Measurements from ENCODE around the gene LARGE2.

LARGE2 gene

DNA sequence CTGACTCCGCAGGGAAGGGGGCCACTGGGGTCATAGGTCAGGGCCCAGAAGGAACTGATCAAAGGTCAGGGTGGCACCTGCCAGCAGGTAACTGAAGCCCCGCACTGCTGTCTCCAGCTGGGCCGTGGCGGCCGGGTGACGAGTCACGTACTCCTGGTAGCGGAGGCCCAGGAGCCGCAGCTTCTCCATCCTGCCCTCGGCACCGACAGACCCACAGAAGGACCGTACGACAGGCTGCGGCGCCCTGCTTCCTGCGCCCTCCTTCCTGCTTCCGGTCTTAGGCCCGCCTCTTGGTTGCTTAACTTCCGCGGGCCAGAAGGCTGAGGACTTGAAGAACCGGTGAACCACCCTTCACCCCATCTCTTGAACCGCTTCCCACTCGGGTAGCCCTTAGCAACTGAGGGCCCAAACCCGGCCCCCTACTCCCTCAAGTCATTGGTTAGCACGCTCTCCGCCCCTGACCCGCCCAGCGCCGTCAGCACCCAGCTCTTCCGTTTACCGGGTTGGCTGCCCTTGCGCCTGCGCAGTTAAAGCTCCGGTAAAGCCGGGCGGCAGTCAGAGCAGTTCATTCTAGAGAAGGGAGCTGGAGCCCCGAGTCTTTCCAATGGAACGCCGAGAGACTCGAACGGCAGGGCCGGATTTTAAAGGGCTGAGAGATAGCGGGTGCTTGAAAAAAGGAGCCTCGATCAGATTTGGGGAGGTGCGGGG lies 4.7 kb upstream of the LARGE2 start, which contains the start of gene PEX16:
TSS of gene PEX16 (minus strand) at position 255 of the 708 bp plus-strand sequence. CDS start at position 189, 66 bp downstream.
- DNase-seq, result peak; percentile 98

DNA sequence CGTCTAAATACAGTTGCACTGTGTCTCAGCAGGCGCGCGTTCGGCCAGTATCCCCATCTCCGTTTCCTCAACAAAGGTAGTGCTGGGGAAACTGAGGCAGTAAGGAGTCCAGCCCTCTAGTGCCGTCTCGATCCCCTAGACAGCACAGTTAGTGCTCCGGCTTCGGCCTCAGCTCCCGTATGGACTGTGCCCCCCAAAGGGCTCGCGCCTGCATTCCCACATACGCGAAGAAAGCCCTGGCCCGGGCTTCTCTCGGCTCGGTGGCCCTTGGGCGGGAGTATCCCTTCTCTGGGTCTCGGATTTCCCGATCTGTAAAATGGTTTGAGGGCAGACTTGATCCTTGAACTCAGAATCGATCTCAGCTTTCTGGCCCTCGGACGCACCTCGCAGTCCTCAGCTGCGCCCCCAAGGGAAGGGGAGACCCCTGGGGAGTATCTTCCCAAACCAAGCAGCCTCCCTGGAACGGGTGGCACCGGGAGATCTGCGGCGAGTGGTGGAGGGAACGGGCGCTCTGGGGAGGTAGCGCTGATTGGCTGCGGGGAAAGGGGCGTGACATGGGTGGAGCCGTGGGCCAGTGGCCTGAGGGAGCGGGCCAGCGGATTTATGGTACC lies 4.0 kb upstream of the LARGE2 start:
- peak; percentile 65 for DNase-seq

DNA sequence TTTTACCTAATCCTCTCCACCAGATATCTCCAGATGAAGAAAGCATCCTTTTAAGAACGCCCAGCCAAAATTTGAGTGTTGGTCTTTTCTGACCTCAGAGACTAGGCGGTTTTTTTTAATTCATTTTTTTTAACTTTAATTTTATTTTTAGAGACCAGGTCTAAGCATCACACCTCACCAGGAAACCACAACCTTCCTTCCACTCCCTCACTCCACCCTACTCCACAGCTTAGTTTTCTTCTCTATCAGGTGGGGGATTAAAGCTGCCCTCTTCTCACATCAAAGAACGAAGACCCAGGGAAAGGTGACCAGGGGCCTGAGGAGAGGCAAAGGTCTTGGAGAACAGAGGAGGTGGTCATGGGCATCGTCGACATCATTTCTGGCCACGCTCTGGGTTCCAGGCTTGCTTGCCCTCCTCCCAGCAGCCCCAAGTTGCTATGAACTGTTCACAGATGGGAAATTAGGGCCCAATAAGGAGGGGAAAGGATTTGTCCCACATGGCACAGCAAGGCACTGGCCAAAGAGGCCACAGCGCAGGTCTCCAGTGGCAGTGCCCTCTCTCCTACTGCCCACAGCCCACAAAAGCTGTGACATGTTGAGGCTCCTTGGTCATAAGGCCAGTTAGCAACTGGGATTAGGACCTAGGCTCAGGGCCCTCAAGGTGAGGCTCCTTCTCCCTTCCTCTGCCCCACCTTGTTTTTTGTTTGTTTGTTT lies 3.3 kb upstream of the LARGE2 start:
- no peak for DNase-seq

DNA sequence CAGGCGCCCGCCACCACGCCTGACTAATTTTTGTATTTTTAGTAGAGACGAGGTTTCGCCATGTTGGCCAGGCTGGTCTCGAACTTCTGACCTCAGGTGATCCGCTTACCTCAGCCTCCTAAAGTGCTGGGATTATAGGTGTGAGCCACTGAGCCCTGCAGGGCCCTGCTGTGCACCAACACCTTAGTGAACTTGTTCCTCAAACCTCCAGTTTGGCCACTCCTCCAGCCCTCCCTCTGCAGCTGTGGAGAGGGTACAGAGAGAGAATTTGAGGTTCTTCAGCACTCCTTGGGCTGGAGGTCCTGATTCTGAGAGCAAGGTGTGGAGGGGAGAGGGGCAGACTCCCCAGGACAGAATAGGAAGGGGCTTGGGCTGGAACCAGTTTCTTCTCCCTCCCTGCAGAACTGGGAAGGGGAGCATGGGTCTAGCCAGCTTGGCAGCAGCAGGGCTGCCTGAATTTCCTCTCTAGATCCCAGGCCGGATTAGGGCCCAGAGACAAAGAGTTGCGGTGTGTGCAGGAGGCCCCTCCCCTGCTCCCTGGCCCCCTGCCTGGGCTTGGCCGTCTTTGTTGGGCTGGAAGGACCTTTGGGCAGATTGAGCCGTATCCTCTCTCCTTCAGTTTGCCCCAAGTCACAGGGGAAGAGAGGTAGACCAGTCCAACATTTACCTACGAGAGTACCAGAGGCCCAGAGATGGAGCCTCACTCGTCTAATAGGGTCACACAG lies 2.5 kb upstream of the LARGE2 start:
- DNase-seq, result no peak

DNA sequence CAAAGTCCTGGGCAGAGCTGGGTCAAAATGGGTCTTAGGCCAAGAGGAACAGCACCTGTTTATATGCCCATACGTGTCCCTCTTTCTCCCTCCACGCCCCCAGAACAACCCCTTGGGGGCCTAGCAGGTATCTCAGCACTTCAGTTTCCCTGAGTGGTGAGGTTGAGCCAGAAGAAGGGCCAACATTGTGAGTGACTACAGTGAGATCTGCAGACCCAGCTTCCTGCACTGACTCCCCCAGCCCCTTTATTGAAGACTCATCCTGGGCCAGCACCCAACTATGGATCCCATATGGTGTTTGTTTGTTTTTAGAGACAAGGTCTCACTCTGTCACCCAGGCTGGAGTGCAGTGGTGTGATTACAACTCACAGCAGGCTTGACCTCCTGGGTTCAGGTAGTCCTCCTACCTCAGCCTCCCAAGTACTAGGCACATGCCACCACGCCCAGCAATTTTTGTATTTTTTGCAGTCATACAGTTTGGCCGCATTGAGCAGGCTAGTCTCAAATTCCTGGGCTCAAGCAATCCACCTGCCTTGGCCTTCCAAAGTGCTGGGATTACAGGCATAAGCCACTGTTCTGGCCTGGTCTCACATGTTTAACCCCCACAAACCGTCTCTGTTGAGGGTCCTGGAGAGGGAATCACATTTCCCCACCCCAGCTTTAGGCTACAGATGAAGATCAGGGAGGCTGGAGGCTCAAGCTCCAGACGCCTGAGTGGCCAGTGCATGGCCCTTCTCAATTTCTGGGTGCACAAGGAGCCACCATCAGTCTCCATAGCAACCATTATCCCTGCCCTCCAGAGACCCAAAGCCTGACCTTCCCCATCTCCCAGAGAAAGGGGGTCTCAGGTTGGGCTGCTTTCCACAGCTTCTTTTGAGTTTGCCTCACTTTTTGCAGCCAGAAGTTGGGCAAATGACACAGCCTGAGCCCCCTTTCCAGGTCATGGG lies 1.7 kb upstream of the LARGE2 start:
- no peak for DNase-seq

DNA sequence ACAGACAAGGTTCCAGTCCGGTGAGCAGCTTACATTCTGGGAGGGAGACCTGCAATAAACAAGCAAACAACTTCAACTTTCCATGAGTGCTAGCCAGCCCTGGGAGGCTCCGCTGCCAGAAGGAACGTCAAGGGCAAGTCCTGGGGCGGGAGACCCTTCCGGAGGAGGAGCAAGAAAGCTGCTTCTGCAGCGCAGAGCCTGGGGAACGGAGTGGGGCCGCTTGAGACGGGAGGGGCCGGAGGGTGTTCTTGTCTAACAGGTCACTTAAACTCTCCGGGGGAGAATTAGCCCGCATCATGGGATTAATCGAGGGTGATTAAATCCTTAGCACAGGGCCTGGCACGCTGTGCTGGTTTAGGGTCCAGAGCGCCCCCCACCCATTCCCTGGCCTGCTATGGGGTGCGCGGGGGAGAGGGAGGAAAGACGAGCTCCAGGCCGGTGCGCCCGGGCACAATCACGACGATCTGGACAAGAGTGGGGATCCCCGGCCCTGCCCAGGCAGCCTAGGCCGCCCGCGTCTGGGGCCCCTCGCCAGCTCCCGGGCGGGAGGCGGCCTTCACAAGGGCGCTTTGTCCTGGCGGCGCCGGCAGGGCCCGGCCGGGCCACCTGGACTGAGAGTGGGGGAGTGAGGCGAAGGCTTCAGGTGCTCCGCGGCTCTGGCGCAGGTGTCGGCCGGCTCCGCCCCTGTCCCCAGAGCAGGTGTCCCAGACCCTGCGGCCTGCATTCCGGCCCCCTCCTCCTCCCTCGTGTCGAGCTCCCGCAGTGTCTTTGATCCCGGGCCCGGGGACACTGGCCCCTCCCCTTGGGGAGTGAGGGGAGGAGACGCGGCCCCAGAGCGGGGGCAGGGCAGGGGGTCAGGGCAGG lies 663 bp upstream of the LARGE2 start:
- peak; percentile 16 for DNase-seq

DNA sequence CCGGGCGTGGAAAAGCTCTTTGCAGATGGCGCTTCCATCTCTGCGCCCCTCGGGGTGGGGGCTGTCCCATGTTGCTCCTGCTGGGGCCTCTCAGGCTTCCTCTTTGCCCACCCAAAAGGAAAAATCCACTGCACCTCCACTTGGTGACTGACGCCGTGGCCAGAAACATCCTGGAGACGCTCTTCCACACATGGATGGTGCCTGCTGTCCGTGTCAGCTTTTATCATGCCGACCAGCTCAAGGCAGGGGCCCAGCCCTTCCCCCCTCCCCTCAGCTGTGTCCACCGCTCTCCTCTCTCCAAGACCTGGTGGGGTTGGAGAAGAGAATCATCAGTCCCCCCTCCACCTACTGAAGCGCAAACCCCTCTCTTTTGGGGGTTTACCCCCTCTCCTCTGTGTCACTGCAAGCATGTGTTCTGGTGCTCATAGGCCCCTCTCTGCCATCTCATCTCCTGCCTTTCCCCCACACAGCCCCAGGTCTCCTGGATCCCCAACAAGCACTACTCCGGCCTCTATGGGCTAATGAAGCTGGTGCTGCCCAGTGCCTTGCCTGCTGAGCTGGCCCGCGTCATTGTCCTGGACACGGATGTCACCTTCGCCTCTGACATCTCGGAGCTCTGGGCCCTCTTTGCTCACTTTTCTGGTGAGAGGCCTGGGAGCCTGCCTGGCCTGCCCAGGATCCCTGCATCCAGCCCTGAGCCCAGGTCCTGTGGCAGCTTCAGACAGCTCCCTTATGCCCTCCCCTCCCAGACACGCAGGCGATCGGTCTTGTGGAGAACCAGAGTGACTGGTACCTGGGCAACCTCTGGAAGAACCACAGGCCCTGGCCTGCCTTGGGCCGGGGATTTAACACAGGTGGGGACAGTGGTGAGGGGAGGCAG lies 1.8 kb downstream of the LARGE2 start:
- DNase-seq, result no peak

DNA sequence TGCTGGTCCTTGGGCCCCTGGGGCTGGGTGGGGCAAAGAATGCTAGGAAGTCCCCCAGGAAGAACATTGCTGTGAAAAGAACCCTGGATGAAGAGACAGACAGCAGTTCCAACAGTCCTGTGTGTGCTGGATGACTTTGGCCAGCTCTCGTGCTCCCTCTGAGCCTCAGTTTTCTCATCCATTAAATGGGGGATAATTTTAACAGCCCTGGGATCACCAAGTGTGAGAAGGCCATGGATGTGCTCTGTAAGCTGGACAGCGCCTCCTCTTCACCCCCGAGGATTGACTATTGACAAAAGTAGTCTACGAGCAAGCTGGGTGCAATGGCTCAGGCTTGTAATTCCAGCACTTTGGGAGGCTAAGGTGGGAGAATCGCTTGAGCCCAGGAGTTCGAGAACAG lies 2.5 kb downstream of the LARGE2 start:
- DNase-seq, result no peak

DNA sequence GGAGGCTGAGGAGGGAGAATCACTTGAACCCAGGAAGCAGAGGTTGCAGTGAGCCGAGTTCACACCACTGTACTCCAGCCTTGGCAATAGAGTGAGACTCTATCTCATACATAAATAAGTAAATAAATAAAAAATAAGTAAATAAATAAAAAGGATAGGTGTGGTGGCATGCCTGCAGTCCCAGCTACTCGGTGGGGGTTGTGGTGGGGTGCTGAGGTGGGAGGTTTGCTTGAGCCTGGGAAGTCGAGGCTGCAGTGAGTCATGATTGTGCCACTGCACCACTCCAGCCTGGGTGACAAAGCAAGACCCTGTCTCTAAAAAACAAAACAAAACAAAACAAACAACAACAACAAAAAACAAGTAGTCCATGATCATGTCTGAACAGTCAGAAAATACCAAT lies 3.1 kb downstream of the LARGE2 start:
- no peak for DNase-seq

DNA sequence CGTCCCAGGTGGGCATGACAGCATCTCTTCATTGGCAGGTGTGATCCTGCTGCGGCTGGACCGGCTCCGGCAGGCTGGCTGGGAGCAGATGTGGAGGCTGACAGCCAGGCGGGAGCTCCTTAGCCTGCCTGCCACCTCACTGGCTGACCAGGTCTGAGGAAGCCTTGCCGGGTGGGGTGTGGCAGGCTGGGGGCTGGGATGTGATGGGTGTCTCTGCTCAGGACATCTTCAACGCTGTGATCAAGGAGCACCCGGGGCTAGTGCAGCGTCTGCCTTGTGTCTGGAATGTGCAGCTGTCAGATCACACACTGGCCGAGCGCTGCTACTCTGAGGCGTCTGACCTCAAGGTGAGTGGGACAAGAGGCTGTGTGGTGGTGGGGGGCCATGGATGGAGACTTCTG lies 3.5 kb downstream of the LARGE2 start:
- no peak for DNase-seq

DNA sequence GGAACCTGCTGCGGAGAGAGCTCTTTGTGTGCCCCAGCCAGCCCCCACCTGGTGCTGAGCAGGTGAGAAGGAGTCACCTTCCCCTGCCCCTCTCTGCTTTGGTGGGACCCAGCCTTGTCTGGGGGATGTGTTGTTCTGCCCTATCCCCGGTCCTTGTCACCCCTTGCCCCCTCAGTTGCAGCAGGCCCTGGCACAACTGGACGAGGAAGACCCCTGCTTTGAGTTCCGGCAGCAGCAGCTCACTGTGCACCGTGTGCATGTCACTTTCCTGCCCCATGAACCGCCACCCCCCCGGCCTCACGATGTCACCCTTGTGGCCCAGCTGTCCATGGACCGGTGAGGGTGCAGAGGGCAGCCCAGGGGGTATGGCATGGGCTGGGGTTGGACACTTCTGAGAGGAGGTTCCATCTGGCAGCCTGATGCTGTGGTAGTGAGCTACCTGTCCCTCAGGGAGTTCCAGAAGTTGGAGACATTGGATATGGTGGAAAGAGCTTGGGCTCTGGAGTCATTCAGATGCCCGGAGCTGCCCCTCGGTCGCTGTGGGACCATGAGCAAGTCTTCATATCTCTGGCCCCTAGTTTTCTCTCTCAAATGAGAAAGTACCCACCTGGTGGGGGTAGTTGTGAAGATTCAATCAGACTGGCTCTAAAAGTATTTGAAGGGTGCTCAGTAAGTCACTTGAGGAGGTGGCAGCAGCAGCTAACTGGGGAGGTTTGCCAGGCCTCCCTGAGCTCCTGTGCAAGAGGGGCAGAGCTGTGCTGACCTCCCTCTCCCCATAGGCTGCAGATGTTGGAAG lies 4.3 kb downstream of the LARGE2 start:
- no peak for DNase-seq

DNA sequence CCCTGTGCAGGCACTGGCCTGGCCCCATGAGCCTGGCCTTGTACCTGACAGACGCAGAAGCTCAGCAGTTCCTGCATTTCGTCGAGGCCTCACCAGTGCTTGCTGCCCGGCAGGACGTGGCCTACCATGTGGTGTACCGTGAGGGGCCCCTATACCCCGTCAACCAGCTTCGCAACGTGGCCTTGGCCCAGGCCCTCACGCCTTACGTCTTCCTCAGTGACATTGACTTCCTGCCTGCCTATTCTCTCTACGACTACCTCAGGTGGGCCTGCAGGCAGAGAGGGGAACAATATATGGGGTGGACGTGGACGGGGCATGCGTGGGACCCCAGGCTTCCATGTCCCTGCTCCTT lies 4.9 kb downstream of the LARGE2 start:
- DNase-seq, result no peak

DNA sequence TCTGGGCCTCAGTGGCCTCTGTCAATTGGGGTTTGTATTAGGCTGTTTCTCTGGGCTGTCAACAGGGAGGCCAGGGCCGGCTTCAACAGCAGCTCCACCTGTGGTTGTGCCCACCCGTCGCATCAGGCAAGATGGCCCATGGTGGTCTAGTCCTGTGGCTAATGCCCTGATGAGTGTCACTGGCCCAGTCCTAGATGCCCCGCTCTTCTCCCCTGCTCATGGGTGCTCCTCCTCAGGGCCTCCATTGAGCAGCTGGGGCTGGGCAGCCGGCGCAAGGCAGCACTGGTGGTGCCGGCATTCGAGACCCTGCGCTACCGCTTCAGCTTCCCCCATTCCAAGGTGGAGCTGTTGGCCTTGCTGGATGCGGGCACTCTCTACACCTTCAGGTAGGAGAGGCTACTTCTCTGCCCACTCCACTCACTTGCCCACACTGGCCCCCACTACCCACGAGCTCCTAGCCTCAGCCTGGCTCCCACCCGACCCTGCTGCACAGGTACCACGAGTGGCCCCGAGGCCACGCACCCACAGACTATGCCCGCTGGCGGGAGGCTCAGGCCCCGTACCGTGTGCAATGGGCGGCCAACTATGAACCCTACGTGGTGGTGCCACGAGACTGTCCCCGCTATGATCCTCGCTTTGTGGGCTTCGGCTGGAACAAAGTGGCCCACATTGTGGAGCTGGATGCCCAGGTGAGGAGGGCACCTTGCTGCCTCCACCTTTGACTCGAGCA lies 5.4 kb downstream of the LARGE2 start:
- DNase-seq, result no peak

DNA sequence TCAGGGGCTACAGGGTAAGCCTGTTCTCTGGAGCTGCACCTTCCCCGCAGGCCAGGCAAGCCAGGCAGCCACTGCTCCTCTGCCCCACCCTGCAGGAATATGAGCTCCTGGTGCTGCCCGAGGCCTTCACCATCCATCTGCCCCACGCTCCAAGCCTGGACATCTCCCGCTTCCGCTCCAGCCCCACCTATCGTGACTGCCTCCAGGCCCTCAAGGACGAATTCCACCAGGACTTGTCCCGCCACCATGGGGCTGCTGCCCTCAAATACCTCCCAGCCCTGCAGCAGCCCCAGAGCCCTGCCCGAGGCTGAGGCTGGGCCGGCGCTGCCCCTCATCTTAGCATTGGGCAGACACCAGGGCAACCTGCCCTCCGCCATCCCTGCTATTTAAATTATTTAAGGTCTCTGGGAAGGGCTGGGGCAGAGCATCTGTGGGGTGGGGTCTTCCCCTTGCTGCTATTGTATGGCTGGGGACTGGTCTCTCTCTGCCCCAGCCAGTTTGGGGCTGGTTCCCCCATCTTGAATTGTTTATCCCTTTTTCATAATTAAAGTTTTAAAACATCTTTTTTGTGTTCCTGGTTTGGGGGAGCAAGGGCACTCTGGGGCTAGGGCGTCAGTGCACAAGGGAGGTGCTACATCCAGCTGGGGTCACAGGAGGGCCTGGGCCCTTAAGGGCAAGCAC lies 6.2 kb downstream of the LARGE2 start:
- no peak for DNase-seq

DNA sequence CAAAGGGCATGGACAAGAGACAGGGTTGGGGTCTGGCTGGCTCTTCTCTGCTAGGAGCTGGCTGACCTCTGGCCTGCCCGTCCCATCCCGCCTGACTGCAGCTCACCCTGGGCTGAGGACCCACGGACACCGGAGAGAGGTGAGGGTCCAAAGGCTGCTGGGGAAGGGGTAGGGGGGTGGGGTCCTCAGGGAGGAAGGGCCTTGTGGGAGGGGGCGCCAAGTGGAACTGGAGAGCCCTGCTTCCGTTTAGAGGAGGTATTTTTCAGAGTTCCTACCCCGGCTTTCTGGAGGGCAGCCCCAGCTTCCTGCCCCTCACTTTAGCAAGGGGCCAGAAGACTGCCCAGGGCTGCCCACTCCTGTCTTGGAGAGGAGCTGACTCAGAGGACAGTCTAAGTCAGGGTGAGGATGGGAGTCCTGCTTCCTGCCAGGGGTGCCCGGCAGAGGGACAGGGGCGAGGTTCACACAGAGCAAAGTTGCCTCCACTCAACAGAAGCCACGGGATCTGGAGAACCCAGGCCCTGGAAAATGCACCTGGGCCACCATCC lies 7.1 kb downstream of the LARGE2 start:
- DNase-seq, result no peak

DNA sequence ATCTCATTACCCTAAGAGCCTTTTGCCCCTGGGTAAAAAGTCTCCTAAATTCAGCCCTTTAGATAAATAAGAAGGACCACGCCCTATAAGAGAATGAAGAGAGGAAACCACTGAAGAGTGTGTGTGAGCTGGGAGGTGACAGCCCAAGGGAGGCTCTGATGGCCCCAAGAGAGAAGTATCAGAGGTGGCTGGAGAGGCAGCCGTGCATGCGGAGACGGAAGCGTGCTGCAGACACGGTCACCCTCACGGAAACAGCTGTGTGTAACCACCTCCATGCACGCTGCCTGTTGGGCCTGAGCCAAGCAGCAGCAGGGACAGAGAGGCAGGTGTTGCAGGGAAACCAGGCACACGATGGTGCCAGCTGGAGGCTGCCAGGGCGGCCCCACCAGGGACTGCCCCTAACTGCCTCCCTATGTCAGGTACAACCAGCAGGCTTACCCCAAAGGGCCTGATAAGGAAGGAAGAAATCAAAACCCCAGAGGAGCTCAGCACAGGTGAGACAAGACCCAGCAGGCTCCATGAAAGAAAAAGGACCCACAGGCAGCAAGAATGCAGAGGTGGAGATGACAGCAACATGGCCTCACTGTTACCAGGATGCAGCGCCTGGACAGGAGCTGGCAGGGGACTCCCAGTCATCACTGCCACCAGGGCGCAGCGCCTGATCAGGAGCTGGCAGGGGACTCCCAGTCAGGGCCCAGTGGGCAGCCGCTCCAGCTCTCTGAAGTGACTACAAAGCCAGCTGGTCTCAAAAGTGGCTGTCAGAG lies 7.8 kb downstream of the LARGE2 start:
- peak; percentile 56 for DNase-seq
